T-cell (primary cell): ENCODE measurements around the gene TSPAN18. TPM values are rescaled to one million over a fixed set of nuclear protein-coding genes. Genes with fewer than 3 reads are reported as not detected.

Experiments
- ATAC-seq, 4 experiments: fragments of 200-7000 bp in 3 of 4; fragments of 150-1000 bp in 1 of 4; cut with Tn5 transposase; replicated peaks in 1 of 4; 1 replicate in 3 of 4; 2 replicates in 1 of 4; pipeline ENCODE4 v1.10.0; 2021; ENCODE audit warnings: moderate library complexity in 3 of 4, mild to moderate bottlenecking in 2 of 4, moderate number of reproducible peaks in 1 of 4
- CTCF ChIA-PET, 2 donors: fragments of 300-600 bp; sonication (Branson Sonifier 250); formaldehyde crosslinking; loops; one replicate each; lab custom pipeline; 2022; ENCODE audit warnings: antibody characterized with exemption in 2 of 2; lab: Charles Lee
- POLR2A ChIA-PET, 2 donors: fragments of 300-600 bp; sonication (Branson Sonifier 250); formaldehyde crosslinking; loops; one replicate each; lab custom pipeline; 2022; ENCODE audit warnings: antibody characterized with exemption in 2 of 2; lab: Charles Lee
- DNase-seq, 35 experiments: peaks; one replicate each; pipeline versions ENCODE4 v3.0.0 to v3.0.0-alpha.2; 2013 to 2023
- H3K27ac ChIP-seq: one replicate; pipeline ENCODE4 v1.5.1; 2013; ENCODE audit warnings: low read length
- H3K27me3 ChIP-seq, 2 experiments: replicated peaks in 1 of 2; 1 replicate in 1 of 2; 2 replicates in 1 of 2; pipeline versions ENCODE4 v1.6.1 to v1.7.0; 2013; ENCODE audit warnings: low read length in 1 of 2, mixed read lengths in 1 of 2; ENCODE audit not compliant: control insufficient read depth in 2 of 2, insufficient read depth in 2 of 2; ENCODE audit errors: extremely low read depth in 1 of 2
- H3K36me3 ChIP-seq, 2 donors: 1 replicate in 1 of 2; 2 replicates in 1 of 2; pipeline versions ENCODE4 v1.6.1 to v1.7.0; 2013; ENCODE audit warnings: low read length in 1 of 2; ENCODE audit not compliant: control insufficient read depth in 2 of 2, insufficient read depth in 1 of 2; ENCODE audit errors: extremely low read depth in 1 of 2
- H3K4me1 ChIP-seq, 2 experiments: 1 replicate in 1 of 2; 2 replicates in 1 of 2; pipeline versions ENCODE4 v1.6.1 to v1.7.0; 2013; ENCODE audit warnings: low read length in 2 of 2, mixed read lengths in 1 of 2; ENCODE audit not compliant: insufficient read depth in 2 of 2, control insufficient read depth in 1 of 2; ENCODE audit errors: extremely low read depth in 1 of 2
- H3K4me3 ChIP-seq, 2 donors: 1 replicate in 1 of 2; 2 replicates in 1 of 2; pipeline versions ENCODE4 v1.5.1 to v1.7.0; 2013; ENCODE audit warnings: mild to moderate bottlenecking in 2 of 2, low read length in 1 of 2, moderate library complexity in 1 of 2; ENCODE audit not compliant: control insufficient read depth in 1 of 2; ENCODE audit errors: extremely low read depth in 1 of 2
- H3K9me3 ChIP-seq: 2 replicates; pipeline ENCODE4 v1.7.0; 2013
- H3K27ac Mint-ChIP-seq, 2 donors: one replicate each; pipeline ENCODE4 v1.8.0; 2020 to 2021; ENCODE audit warnings: mild to moderate bottlenecking in 2 of 2, mixed read lengths in 2 of 2
- H3K27me3 Mint-ChIP-seq, 2 donors: one replicate each; pipeline ENCODE4 v1.8.0; 2021 to 2022; ENCODE audit warnings: mixed read lengths in 2 of 2
- H3K36me3 Mint-ChIP-seq: one replicate; pipeline ENCODE4 v1.8.0; 2021; ENCODE audit warnings: mixed read lengths
- H3K4me1 Mint-ChIP-seq, 3 donors: one replicate each; pipeline ENCODE4 v1.8.0; 2020 to 2022; ENCODE audit warnings: mixed read lengths in 3 of 3, mild to moderate bottlenecking in 1 of 3
- H3K4me3 Mint-ChIP-seq, 3 donors: one replicate each; pipeline ENCODE4 v1.8.0; 2020 to 2022; ENCODE audit warnings: mild to moderate bottlenecking in 3 of 3, mixed read lengths in 3 of 3, moderate library complexity in 3 of 3
- H3K9me3 Mint-ChIP-seq, 3 donors: one replicate each; pipeline ENCODE4 v1.8.0; 2020 to 2022; ENCODE audit warnings: mixed read lengths in 3 of 3
- WGBS: methylation state at CpG from one replicate; pipeline ENCODE4 v1.1.5; 2013; ENCODE audit warnings: missing lambda C conversion rate; ENCODE audit not compliant: insufficient coverage; 5-methylcytosine and 5-hydroxymethylcytosine counted together
- total RNA-seq, 35 experiments: library from RNA in 6 of 35; stranded (reverse) in 6 of 35; fragments of 120-200 nt in 1 of 35; gene quantifications; one replicate each; pipeline versions ENCODE4 v1.2.1 to v1.2.4 and lab custom pipeline; 2013 to 2026

TSPAN18 gene
- total RNA-seq, 5 donors from 2014 or later (not counting 1 experiment from before 2014, with no cell fraction given), result 18.4 to 59.1 (median 25.7) TPM

DNA sequence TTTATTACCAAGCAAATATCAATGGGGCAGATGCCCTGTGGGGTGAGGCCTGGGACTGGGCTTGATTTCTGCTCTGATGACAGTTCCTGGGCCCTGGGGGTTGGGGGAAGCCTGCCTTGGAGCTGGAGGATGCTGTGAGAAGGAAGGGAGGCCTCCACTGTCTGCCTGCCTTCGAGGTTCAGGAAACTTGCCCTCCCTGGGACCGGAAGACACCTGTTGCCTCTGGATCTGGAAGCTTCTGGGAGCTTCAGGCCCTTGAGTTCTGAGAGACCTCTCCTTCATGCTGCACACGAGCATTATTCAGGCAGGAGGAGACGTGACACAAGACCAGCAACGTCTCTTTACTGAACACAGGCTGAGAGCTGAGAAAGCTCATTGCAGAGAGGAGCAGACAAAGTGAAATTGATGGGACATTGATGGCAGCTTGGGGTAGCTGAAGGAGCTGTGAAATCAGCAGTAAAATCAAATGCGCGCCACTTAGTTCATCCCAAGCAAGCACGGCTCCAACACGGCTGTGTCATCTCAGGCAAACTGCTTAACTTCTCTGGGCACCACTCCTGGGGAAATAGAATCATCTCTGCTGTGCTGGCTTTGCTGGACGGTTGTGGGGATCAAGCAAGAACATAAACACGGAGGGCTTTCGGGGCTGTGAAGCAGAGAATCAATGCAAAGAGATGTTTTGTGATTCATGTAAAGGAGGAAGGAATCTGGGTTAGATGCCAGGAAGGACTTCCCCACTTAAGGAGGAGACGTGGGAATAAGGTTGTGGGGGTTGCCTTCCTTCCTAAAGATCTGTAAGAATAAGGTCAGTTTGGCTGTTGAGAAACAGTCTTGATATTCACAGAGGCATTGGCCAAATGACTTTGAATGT lies 159.4 kb downstream of the TSPAN18 start:
- Mint-ChIP-seq H3K27ac (peak overlapping the region in 1 of 2 donors; percentile 34), H3K4me3 (no peak overlapping the region), H3K4me1 (peaks cover 0 to 11% (median 7%) of the 10 kb centered on the region in 3 donors), H3K36me3 (peaks cover 2% of the 10 kb centered on the region), H3K9me3 (no peaks in the 10 kb centered on the region), H3K27me3 (no peaks in the 10 kb centered on the region)
- Histone ChIP-seq H3K27me3 (no peaks in the 10 kb centered on the region), H3K36me3 (peaks cover 2% of the 10 kb centered on the region in 2 donors), H3K9me3 (no peaks in the 10 kb centered on the region), H3K27ac (no peak overlapping the region), H3K4me1 (no peaks in the 10 kb centered on the region), H3K4me3 (no peak overlapping the region)
- 82% methylated on average over 12 of the region's 13 CpGs for WGBS
- ATAC-seq (no peak), DNase-seq (no peak)
- ChIA-PET POLR2A (no interaction called here), CTCF (no interaction called here)

DNA sequence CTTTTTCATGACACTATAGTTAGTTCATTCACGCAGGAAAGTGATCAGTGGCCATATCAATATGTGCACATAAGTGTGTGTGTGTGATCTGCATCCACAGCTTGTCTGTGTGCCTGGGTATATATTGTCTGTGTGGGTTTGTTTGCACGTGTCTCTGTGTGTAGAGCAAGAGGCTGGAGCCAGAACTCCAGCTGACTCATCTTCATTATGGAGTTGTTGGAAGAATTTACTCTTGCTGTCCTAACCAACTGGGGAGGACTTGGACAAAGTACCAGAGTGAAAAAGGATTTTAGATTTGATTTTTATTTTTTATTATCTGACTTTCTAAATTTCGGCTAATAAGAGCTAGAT lies 160.0 kb downstream of the TSPAN18 start:
- no peak for ATAC-seq
- ChIA-PET POLR2A (no interaction called here), CTCF (no interaction called here)
- Mint-ChIP-seq H3K36me3 (peaks cover 2% of the 10 kb centered on the region), H3K4me1 (peaks cover 0 to 17% (median 7%) of the 10 kb centered on the region in 3 donors), H3K27me3 (no peaks in the 10 kb centered on the region), H3K4me3 (no peak overlapping the region), H3K9me3 (no peaks in the 10 kb centered on the region), H3K27ac (no peak overlapping the region)
- H3K4me1 ChIP-seq, result no peaks in the 10 kb centered on the region
- 100% methylated on average over 1 of the region's 3 CpGs for WGBS
- H3K27me3 ChIP-seq, result no peaks in the 10 kb centered on the region
- no peak for DNase-seq
- no peaks in the 10 kb centered on the region for H3K9me3 ChIP-seq
- H3K36me3 ChIP-seq, result peaks cover 2% of the 10 kb centered on the region in 2 donors
- no peak overlapping the region for H3K4me3 ChIP-seq
- H3K27ac ChIP-seq, result no peak overlapping the region

DNA sequence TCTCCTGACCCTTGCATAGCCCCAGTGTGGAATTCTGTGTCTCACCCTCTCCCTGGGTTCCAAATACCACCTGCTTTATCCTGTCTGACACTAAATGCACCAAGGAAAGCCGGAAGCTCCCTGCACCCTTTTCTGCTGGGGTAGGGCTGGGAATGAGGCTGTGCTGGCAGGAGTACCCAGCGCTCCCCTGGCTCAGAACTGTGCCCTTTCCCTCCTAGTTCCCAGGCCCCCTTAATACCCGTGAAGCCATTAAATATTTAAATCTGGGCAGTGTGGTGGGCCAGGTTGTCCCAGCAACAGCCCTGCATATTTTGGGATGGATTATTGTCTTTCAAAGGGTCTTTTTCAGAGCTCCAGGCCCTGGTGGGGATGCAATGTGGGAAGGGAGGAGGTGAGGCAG lies 160.9 kb downstream of the TSPAN18 start:
- ATAC-seq (no peak), DNase-seq (no peak)
- CTCF ChIA-PET, result no interaction called here
- no peak overlapping the region for H3K4me3 ChIP-seq
- POLR2A ChIA-PET, result no interaction called here
- no peak overlapping the region for H3K4me3 Mint-ChIP-seq
- 60% methylated on average over 1 of the region's 3 CpGs for WGBS
- peaks cover 2% of the 10 kb centered on the region for H3K36me3 Mint-ChIP-seq
- no peaks in the 10 kb centered on the region for H3K9me3 Mint-ChIP-seq
- H3K9me3 ChIP-seq, result no peaks in the 10 kb centered on the region
- H3K27ac Mint-ChIP-seq, result no peak overlapping the region
- no peak overlapping the region for H3K27ac ChIP-seq
- peaks cover 0 to 14% (median 7%) of the 10 kb centered on the region in 3 donors for H3K4me1 Mint-ChIP-seq
- no peaks in the 10 kb centered on the region for H3K4me1 ChIP-seq
- H3K36me3 ChIP-seq, result peaks cover 0 to 2% of the 10 kb centered on the region in 2 donors
- no peaks in the 10 kb centered on the region for H3K27me3 Mint-ChIP-seq
- H3K27me3 ChIP-seq, result no peaks in the 10 kb centered on the region

DNA sequence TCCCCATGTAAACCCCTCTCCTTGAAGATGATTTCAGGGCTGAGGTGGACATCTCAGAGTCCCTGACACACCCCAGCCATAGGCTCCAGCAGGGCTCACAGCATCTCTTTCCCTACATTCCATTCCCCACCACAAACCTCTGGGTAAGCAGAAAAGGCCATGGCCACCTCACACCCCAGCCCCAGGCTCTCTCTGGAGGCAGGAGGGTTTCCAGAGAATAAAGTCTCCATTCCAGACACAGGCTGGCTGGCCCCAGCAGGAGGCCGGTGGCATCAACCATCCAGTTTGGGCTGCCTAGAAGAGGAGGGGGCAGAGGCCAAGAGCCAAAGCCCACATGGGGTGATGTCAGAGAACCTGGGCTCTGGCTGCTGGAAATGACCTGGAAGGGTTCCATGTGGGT lies 162.5 kb downstream of the TSPAN18 start:
- peaks cover 0 to 5% of the 10 kb centered on the region in 2 experiments for H3K4me1 ChIP-seq
- no peak overlapping the region for H3K4me3 ChIP-seq
- Mint-ChIP-seq H3K27ac (no peak overlapping the region), H3K4me1 (peaks cover 0 to 6% (median 5%) of the 10 kb centered on the region in 3 donors), H3K36me3 (no peaks in the 10 kb centered on the region), H3K27me3 (no peaks in the 10 kb centered on the region), H3K4me3 (no peak overlapping the region), H3K9me3 (no peaks in the 10 kb centered on the region)
- DNase-seq (no peak), ATAC-seq (no peak)
- CTCF ChIA-PET, result interaction anchor here (0.5 to 1.0 kb wide), 2 partner anchors 22 to 1106 kb away, joined by 3 read pairs; no protein-coding TSS in a partner anchor
- no peak overlapping the region for H3K27ac ChIP-seq
- no peaks in the 10 kb centered on the region for H3K36me3 ChIP-seq
- WGBS, result 100% methylated on average over 1 of the region's 1 CpG
- H3K27me3 ChIP-seq, result no peaks in the 10 kb centered on the region
- no peaks in the 10 kb centered on the region for H3K9me3 ChIP-seq
- POLR2A ChIA-PET, result no interaction called here

DNA sequence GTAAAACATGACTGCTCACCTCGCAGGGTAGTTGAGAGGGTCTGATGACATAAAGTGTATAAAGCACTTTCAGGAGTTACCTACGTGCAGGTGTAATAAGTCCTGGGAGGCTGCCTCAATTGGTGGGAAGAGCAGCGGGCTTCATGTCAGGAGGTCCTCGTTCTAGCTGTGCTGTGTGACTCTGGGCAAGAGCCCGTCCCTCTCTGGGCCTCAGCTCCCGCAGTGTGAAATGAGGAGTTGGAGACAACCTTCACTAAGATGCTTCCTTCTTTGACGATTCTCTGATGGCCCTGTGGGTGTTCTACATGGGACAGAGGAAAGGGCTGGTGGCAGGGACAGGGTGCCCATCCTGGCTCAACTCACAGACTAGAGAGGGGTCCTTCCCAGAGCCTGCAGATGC lies 166.1 kb downstream of the TSPAN18 start:
- POLR2A ChIA-PET, result interaction anchor here in 1 of 2 donors (0.6 kb wide), 1 partner anchor 960 kb away, joined by 3 read pairs; no protein-coding TSS in a partner anchor
- 90% methylated on average over 5 of the region's 7 CpGs for WGBS
- Mint-ChIP-seq H3K9me3 (peaks cover 0 to under 1% (median 0%) of the 10 kb centered on the region in 3 donors), H3K27ac (no peak overlapping the region), H3K36me3 (peaks cover 10% of the 10 kb centered on the region), H3K27me3 (no peaks in the 10 kb centered on the region), H3K4me3 (no peak overlapping the region), H3K4me1 (peaks cover 0 to 6% (median 3%) of the 10 kb centered on the region in 3 donors)
- no peaks in the 10 kb centered on the region for H3K9me3 ChIP-seq
- H3K4me1 ChIP-seq, result peaks cover 0 to 5% of the 10 kb centered on the region in 2 experiments
- no peaks in the 10 kb centered on the region for H3K27me3 ChIP-seq
- H3K4me3 ChIP-seq, result no peak overlapping the region
- no peak for DNase-seq
- no peak overlapping the region for H3K27ac ChIP-seq
- no peak for ATAC-seq
- H3K36me3 ChIP-seq, result no peaks in the 10 kb centered on the region
- CTCF ChIA-PET, result interaction anchor here in 1 of 2 donors (0.6 to 0.7 kb wide), 2 partner anchors 273 to 281 kb away, joined by 3 to 7 read pairs; no protein-coding TSS in a partner anchor

DNA sequence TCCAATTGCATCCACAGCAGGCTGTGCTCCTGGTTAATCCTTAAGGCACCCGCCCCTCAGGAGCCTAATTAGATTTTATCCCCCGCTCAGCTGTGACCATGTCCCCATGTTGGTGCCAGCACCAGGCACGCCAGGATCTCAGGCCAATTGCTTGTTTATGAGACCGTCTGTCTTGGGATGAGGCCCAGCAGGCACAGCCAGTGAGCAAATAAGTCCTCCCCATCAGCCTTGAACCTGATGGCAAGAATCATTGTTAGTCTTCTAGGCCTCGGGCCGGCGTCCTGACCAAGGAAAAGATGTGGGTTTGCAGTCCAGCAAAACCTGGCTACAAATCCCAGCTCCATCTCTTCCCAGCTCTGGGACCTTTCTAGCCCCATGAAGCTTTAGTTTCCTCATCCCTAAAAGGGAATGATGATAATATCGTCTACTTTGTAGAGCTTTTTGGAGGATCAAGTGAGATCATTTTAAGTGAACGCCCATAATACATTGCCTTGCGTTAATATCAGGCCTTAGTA lies 166.6 kb downstream of the TSPAN18 start:
- H3K4me3 Mint-ChIP-seq, result no peak overlapping the region
- no peaks in the 10 kb centered on the region for H3K9me3 ChIP-seq
- no peaks in the 10 kb centered on the region for H3K27me3 ChIP-seq
- ChIA-PET POLR2A (interaction anchor here in 1 of 2 donors (0.6 kb wide), 1 partner anchor 960 kb away, joined by 3 read pairs; no protein-coding TSS in a partner anchor), CTCF (interaction anchor here in 1 of 2 donors (0.6 to 0.7 kb wide), 3 partner anchors 53 to 281 kb away, joined by 3 to 7 read pairs (median 3); no protein-coding TSS in a partner anchor)
- DNase-seq (no peak), ATAC-seq (no peak)
- H3K27ac ChIP-seq, result no peak overlapping the region
- H3K27ac Mint-ChIP-seq, result no peak overlapping the region
- peaks cover 0 to 5% of the 10 kb centered on the region in 2 experiments for H3K4me1 ChIP-seq
- H3K36me3 Mint-ChIP-seq, result peaks cover 16% of the 10 kb centered on the region
- peaks cover 0 to 5% (median 0%) of the 10 kb centered on the region in 3 donors for H3K9me3 Mint-ChIP-seq
- no peaks in the 10 kb centered on the region for H3K27me3 Mint-ChIP-seq
- WGBS, result 86% methylated on average over 6 of the region's 10 CpGs
- H3K4me3 ChIP-seq, result no peak overlapping the region
- peaks cover 0 to 6% (median 3%) of the 10 kb centered on the region in 3 donors for H3K4me1 Mint-ChIP-seq
- no peaks in the 10 kb centered on the region for H3K36me3 ChIP-seq
